Dermis microvascular lymphatic vessel endothelial cell (primary cell): ENCODE data around the gene APOA4. TPM values are rescaled to one million over a fixed set of nuclear protein-coding genes. Genes with fewer than 3 reads are reported as not detected.

Experiments used
- DNase-seq, 2 donors: peaks; one replicate each; pipeline versions ENCODE4 v3.0.0 to v3.0.0-alpha.2; 2010; ENCODE audit warnings: low read depth in 2 of 2
- total RNA-seq: library from RNA; depleted of rRNA; stranded (reverse); fragments of >200 nt; gene quantifications from 2 replicates; pipeline ENCODE4 v1.2.1, GENCODE V29; 2014

The APOA4 gene
- total RNA-seq, 1 donor from 2014 or later = not detected

GRCh38 chr11:116830184-116830912, 7.2 kb upstream of the APOA4 start:
- no peak for DNase-seq

GRCh38 chr11:116829525-116830183, 6.5 kb upstream of the APOA4 start, which contains the start of gene APOC3:
APOC3 (plus strand) TSS chr11:116829907; CDS start chr11:116830583, 676 bp downstream.
- DNase-seq = no peak

GRCh38 chr11:116828632-116829524, 5.8 kb upstream of the APOA4 start:
- no peak for DNase-seq

- DNase-seq = no peak
Measured at GRCh38 chr11:116827461-116827860, 4.4 kb upstream of the APOA4 start.

GRCh38 chr11:116826751-116827431, 3.8 kb upstream of the APOA4 start:
- no peak for DNase-seq

- DNase-seq = no peak
Measured at GRCh38 chr11:116825854-116826750, 3.0 kb upstream of the APOA4 start.

GRCh38 chr11:116825434-116825833, 2.3 kb upstream of the APOA4 start:
- DNase-seq = no peak

- DNase-seq = no peak
Measured at GRCh38 chr11:116822575-116822974, 529 bp downstream of the APOA4 start.

GRCh38 chr11:116821050-116821918, 1.8 kb downstream of the APOA4 start:
- DNase-seq = no peak

- no peak for DNase-seq
Measured at GRCh38 chr11:116819049-116819448, 4.1 kb downstream of the APOA4 start.

GRCh38 chr11:116814502-116814901, 8.6 kb downstream of the APOA4 start:
- DNase-seq = no peak

- DNase-seq = no peak
Measured at GRCh38 chr11:116813781-116814471, 9.2 kb downstream of the APOA4 start.

- no peak for DNase-seq
Measured at GRCh38 chr11:116813170-116813569, 9.9 kb downstream of the APOA4 start.

GRCh38 chr11:116812109-116812508, 11.0 kb downstream of the APOA4 start:
- no peak for DNase-seq

- DNase-seq = no peak
Measured at GRCh38 chr11:116811194-116811593, 11.9 kb downstream of the APOA4 start.

- DNase-seq = no peak
Measured at GRCh38 chr11:116808262-116809175, 14.6 kb downstream of the APOA4 start.

- no peak for DNase-seq
Measured at GRCh38 chr11:116807601-116808261, 15.4 kb downstream of the APOA4 start.
